H9 (cell line): ENCODE results near the gene TTC33. TPM values are rescaled to one million over a fixed set of nuclear protein-coding genes. Genes with fewer than 3 reads are reported as not detected.

ENCODE experiments used
- DNase-seq: peaks from one replicate; pipeline ENCODE4 v3.0.0-alpha.2; 2017
- H2AFZ ChIP-seq: one replicate; pipeline ENCODE4 v1.6.1; 2013; ENCODE audit warnings: mild to moderate bottlenecking, low read length, control low read depth, moderate library complexity
- H2AK5ac ChIP-seq: 2 replicates; pipeline ENCODE4 v1.6.1; 2013; ENCODE audit warnings: low read length, control low read depth, mixed read lengths; ENCODE audit not compliant: insufficient read length
- H2BK120ac ChIP-seq: one replicate; pipeline ENCODE4 v1.6.1; 2013; ENCODE audit warnings: low read depth, mild to moderate bottlenecking, low read length, control low read depth, inconsistent platforms; ENCODE audit not compliant: poor library complexity, severe bottlenecking
- H2BK12ac ChIP-seq: 2 replicates; pipeline ENCODE4 v1.6.1; 2013; ENCODE audit warnings: low read length, control low read depth, mixed read lengths, low read depth; ENCODE audit not compliant: insufficient read length
- H2BK15ac ChIP-seq: 2 replicates; pipeline ENCODE4 v1.6.1; 2013; ENCODE audit warnings: low read depth, low read length, control low read depth
- H2BK20ac ChIP-seq: one replicate; pipeline ENCODE4 v1.6.1; 2013; ENCODE audit warnings: low read depth, mild to moderate bottlenecking, low read length, control low read depth, inconsistent platforms; ENCODE audit not compliant: poor library complexity, severe bottlenecking
- H2BK5ac ChIP-seq: 2 replicates; pipeline ENCODE4 v1.6.1; 2013; ENCODE audit warnings: low read length, control low read depth, mixed read lengths; ENCODE audit not compliant: insufficient read length
- H3K14ac ChIP-seq: 2 replicates; pipeline ENCODE4 v1.6.1; 2013; ENCODE audit warnings: low read length, control low read depth; ENCODE audit not compliant: insufficient read depth
- H3K18ac ChIP-seq: 2 replicates; pipeline ENCODE4 v1.6.1; 2013; ENCODE audit warnings: low read depth, mild to moderate bottlenecking, mixed read lengths, low read length, control low read depth; ENCODE audit not compliant: insufficient read length
- H3K23ac ChIP-seq: 2 replicates; pipeline ENCODE4 v1.6.1; 2013; ENCODE audit warnings: low read length, control low read depth, mixed read lengths, low read depth; ENCODE audit not compliant: insufficient read length
- H3K23me2 ChIP-seq: 2 replicates; pipeline ENCODE4 v1.6.1; 2013; ENCODE audit warnings: low read depth, mild to moderate bottlenecking, mixed read lengths, low read length, control low read depth; ENCODE audit not compliant: insufficient read length, poor library complexity, severe bottlenecking
- H3K27ac ChIP-seq: 2 replicates; pipeline ENCODE4 v1.5.1; 2013; ENCODE audit warnings: low read length, control low read depth, mixed read lengths, low read depth; ENCODE audit not compliant: insufficient read length
- H3K27me3 ChIP-seq: 2 replicates; pipeline ENCODE4 v1.6.1; 2013; ENCODE audit warnings: low read length, control low read depth, inconsistent platforms; ENCODE audit not compliant: insufficient read depth
- H3K4ac ChIP-seq: 2 replicates; pipeline ENCODE4 v1.6.1; 2013; ENCODE audit warnings: low read depth, mild to moderate bottlenecking, control low read depth, inconsistent platforms, low read length, moderate library complexity
- H3K4me1 ChIP-seq: 2 replicates; pipeline ENCODE4 v1.6.1; 2013; ENCODE audit warnings: low read length, control low read depth, inconsistent platforms; ENCODE audit not compliant: insufficient read depth
- H3K4me2 ChIP-seq: 2 replicates; pipeline ENCODE4 v1.6.1; 2013; ENCODE audit warnings: low read length, control low read depth, mixed read lengths; ENCODE audit not compliant: insufficient read length, insufficient read depth
- H3K56ac ChIP-seq: 2 replicates; pipeline ENCODE4 v1.6.1; 2013; ENCODE audit warnings: low read depth, mild to moderate bottlenecking, mixed read lengths, low read length, control low read depth; ENCODE audit not compliant: insufficient read length
- H3K79me1 ChIP-seq: 2 replicates; pipeline ENCODE4 v1.6.1; 2013; ENCODE audit warnings: low read depth, mild to moderate bottlenecking, moderate library complexity, low read length, control low read depth, inconsistent platforms; ENCODE audit not compliant: insufficient read depth, poor library complexity, severe bottlenecking
- H3K79me2 ChIP-seq: 2 replicates; pipeline ENCODE4 v1.6.1; 2013; ENCODE audit warnings: low read length, control low read depth, inconsistent platforms; ENCODE audit not compliant: insufficient read depth
- H3K9ac ChIP-seq: 2 replicates; pipeline ENCODE4 v1.6.1; 2013; ENCODE audit warnings: low read length, control low read depth, mixed read lengths; ENCODE audit not compliant: insufficient read length; ENCODE audit errors: extremely low read depth
- H3K9me3 ChIP-seq: one replicate; pipeline ENCODE4 v1.6.1; 2013; ENCODE audit warnings: low read depth, low read length, inconsistent platforms; ENCODE audit not compliant: control insufficient read depth
- H3T11ph ChIP-seq: one replicate; pipeline ENCODE4 v1.6.1; 2013; ENCODE audit warnings: mild to moderate bottlenecking, low read length, control low read depth, inconsistent platforms
- H4K20me1 ChIP-seq: one replicate; pipeline ENCODE4 v1.6.1; 2013; ENCODE audit not compliant: control insufficient read depth, insufficient read length, insufficient read depth
- H4K5ac ChIP-seq: 2 replicates; pipeline ENCODE4 v1.6.1; 2013; ENCODE audit warnings: low read depth, mild to moderate bottlenecking, mixed read lengths, low read length, control low read depth; ENCODE audit not compliant: insufficient read length
- H4K8ac ChIP-seq: replicated peaks from 2 replicates; pipeline ENCODE4 v1.6.1; 2013; ENCODE audit warnings: low read length, control low read depth, mixed read lengths, low read depth; ENCODE audit not compliant: insufficient read length
- H4K91ac ChIP-seq: 2 replicates; pipeline ENCODE4 v1.6.1; 2013; ENCODE audit warnings: low read depth, mild to moderate bottlenecking, moderate library complexity, mixed read lengths, low read length, control low read depth; ENCODE audit not compliant: insufficient read length
- H3K27ac Mint-ChIP-seq, 3 experiments: 2 replicates in 2 of 3; 3 replicates in 1 of 3; pipeline ENCODE4 v1.8.0; 2020 to 2021; ENCODE audit warnings: mixed read lengths in 3 of 3, mild to moderate bottlenecking in 1 of 3, moderate library complexity in 1 of 3
- H3K27me3 Mint-ChIP-seq: 2 replicates; pipeline ENCODE4 v1.8.0; 2021; ENCODE audit warnings: low read depth, mild to moderate bottlenecking, moderate library complexity, mixed read lengths
- H3K36me3 Mint-ChIP-seq, 3 experiments: 2 replicates in 2 of 3; 3 replicates in 1 of 3; pipeline ENCODE4 v1.8.0; 2020 to 2021; ENCODE audit warnings: low read depth in 3 of 3, mixed read lengths in 3 of 3; ENCODE audit not compliant: insufficient read depth in 1 of 3
- H3K4me1 Mint-ChIP-seq, 2 experiments: 2 replicates each; pipeline ENCODE4 v1.8.0; 2020; ENCODE audit warnings: mixed read lengths in 2 of 2
- H3K4me3 Mint-ChIP-seq, 2 experiments: 2 replicates in 1 of 2; 3 replicates in 1 of 2; pipeline ENCODE4 v1.8.0; 2020 to 2021; ENCODE audit warnings: mild to moderate bottlenecking in 2 of 2, mixed read lengths in 2 of 2, moderate library complexity in 1 of 2
- H3K9me3 Mint-ChIP-seq, 2 experiments: 2 replicates in 1 of 2; 3 replicates in 1 of 2; pipeline ENCODE4 v1.8.0; 2020; ENCODE audit warnings: mild to moderate bottlenecking in 2 of 2, mixed read lengths in 2 of 2, moderate library complexity in 1 of 2
- CTCF ChIP-seq: fragments of 200-600 bp; sonication (generic); conservative IDR thresholded peaks from 3 replicates; pipeline ENCODE4 v1.8.0; 2021; ENCODE audit warnings: antibody characterized with exemption, mild to moderate bottlenecking
- WGBS: extraction: QIAGEN DNeasy Blood & Tissue Kit; methylation state at CpG from one replicate; pipeline ENCODE4 v1.1.7; 2013; ENCODE audit warnings: missing lambda C conversion rate, low lambda C conversion rate, mixed read lengths; ENCODE audit not compliant: insufficient read length; ENCODE audit errors: extremely low coverage; 5-methylcytosine and 5-hydroxymethylcytosine counted together
- total RNA-seq: library from RNA; stranded (reverse); gene quantifications from 2 replicates; pipeline ENCODE4 v1.2.1, GENCODE V29; 2021

The TTC33 gene
- total RNA-seq, 1 experiment from 2014 or later: 7.3 TPM

- Histone ChIP-seq H2BK12ac (no peak overlapping the region), H2BK5ac (no peak overlapping the region), H2AFZ (no peak overlapping the region), H3K27ac (no peak overlapping the region), H2AK5ac (no peak overlapping the region), H3K79me1 (no peaks in the 10 kb centered on the region), H3K4ac (no peak overlapping the region), H3K9ac (no peak overlapping the region), H2BK20ac (no peak overlapping the region), H4K20me1 (no peaks in the 10 kb centered on the region), H2BK15ac (no peak overlapping the region), H4K91ac (no peak overlapping the region), H3K23me2 (no peaks in the 10 kb centered on the region), H3K79me2 (no peaks in the 10 kb centered on the region; the same call in 1 of the 2 replicates), H3K4me2 (no peak overlapping the region), H4K8ac (no peak overlapping the region), H2BK120ac (no peak overlapping the region), H3T11ph (no peak overlapping the region), H3K56ac (no peak overlapping the region), H3K9me3 (no peaks in the 10 kb centered on the region), H3K23ac (no peak overlapping the region), H3K14ac (no peak overlapping the region), H4K5ac (no peak overlapping the region), H3K18ac (no peak overlapping the region), H3K27me3 (no peaks in the 10 kb centered on the region), H3K4me1 (no peaks in the 10 kb centered on the region)
- Mint-ChIP-seq H3K4me1 (no peaks in the 10 kb centered on the region), H3K4me3 (no peak overlapping the region), H3K27me3 (no peaks in the 10 kb centered on the region), H3K9me3 (no peaks in the 10 kb centered on the region), H3K27ac (no peak overlapping the region), H3K36me3 (peaks cover 5 to 17% (median 5%) of the 10 kb centered on the region in 3 experiments; a peak in 4 of 7 replicates)
- WGBS: no CpG with 5 or more reads among the region's 2 CpGs
- no peak for TF ChIP-seq CTCF
- DNase-seq: no peak
These were observed 1.6 kb upstream of the TTC33 start for GRCh38 chr5:40757400-40757799.
